H7 (cell line): ENCODE data around the gene MAK. TPM values are rescaled to one million over a fixed set of nuclear protein-coding genes. Genes with fewer than 3 reads are reported as not detected.
"Not testable (repeated sequence)": the region's sequence is repeated elsewhere in the genome, so short reads cannot be mapped to it uniquely, and the experiment has no call there.

Experiments
- DNase-seq: peaks from one replicate; pipeline ENCODE4 v3.0.0; 2012
- H3K27me3 ChIP-seq: 2 replicates; pipeline ENCODE4 v1.6.0; 2011; ENCODE audit warnings: mild to moderate bottlenecking, low read length; ENCODE audit not compliant: control insufficient read depth, insufficient read depth
- H3K36me3 ChIP-seq: replicated peaks from 2 replicates; pipeline ENCODE4 v1.5.1; 2011; ENCODE audit warnings: low read length; ENCODE audit not compliant: control insufficient read depth, insufficient read depth
- H3K4me3 ChIP-seq: 2 replicates; pipeline ENCODE4 v1.5.1; 2011; ENCODE audit warnings: low read depth, mild to moderate bottlenecking, control low read depth, low read length, moderate library complexity; ENCODE audit not compliant: insufficient read depth
- total RNA-seq: library from RNA; depleted of rRNA; stranded (reverse); fragments of >200 nt; shearing (Covaris generic); gene quantifications from 2 replicates; pipeline ENCODE4 v1.2.3, GENCODE V29; 2014; rRNA removed

MAK gene
- total RNA-seq, 1 experiment from 2014 or later, result 0.07 TPM

DNA sequence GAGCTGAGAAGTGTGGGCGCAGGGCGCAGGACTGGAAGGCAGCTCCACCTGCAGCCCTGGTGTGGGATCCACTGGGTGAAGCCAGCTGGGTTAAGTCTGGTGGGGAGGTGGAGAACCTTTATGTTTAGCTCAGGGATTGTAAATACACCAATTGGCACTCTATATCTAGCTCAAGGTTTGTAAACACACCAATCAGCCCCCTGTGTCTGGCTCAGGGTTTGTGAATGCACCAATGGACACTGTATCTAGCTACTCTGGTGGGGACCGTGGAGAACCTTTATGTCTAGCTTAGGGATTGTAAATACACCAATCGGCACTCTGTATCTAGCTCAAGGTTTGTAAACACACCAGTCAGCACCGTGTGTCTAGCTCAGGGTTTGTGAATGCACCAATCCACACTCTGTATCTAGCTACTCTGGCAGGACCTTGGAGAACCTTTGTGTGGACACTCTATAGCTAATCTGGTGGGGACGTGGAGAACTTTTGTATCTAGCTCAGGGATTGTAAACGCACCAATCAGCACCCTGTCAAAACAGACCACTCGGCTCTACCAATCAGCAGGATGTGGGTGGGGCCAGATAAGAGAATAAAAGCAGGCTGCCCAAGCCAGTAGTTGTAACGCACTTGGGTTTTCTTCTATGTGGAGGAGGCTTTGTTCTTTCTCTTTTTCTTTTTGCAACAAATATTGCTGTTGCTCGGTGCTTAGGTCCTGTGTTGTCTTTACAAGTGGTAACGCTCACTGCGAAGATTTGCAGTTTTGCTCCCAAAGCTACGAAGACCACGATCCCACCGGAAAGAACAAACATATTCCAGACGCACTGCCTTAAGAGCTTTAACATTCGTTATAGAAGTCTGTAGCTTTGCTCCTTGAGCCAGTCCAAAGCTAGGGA lies 117.1 kb downstream of the MAK start:
- not testable (repeated sequence) for H3K4me3 ChIP-seq, H3K27me3 ChIP-seq, H3K36me3 ChIP-seq, DNase-seq

DNA sequence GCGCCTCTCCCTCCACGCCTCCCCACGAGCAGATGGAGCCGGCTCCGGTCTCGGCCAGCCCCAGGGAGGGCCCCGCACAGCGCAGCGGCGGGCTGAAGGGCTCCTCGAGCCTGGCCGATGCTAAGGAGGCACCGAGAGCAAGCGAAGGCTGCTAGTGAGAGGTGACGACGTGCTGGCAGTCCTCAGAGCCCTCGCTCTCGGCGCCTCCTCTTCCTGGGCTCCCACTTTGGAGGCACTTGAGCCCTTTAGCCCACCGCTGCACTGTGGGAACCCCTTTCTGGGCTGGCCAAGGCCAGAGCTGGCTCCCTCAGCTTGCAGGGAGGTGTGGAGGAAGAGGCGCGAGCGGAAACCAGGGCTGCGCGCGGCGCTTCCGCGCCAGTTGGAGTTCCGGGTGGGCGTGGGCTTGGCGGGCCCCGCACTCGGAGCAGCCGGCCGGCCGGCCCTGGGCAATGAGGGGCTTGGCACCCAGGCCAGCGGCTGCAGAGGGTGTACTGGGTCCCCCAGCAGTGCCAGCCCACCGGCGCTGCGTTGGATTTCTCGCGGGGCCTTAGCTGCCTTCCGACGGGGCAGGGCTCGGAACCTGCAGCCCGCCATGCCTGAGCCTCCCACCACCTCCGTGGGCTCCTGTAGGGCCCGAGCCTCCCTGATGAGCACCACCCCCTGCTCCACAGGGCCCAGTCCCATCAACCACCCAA lies 117.9 kb downstream of the MAK start:
- peak; percentile 20 for DNase-seq
- Histone ChIP-seq H3K4me3 (no peak overlapping the region), H3K27me3 (no peaks in the 10 kb centered on the region), H3K36me3 (peaks cover 3% of the 10 kb centered on the region)

DNA sequence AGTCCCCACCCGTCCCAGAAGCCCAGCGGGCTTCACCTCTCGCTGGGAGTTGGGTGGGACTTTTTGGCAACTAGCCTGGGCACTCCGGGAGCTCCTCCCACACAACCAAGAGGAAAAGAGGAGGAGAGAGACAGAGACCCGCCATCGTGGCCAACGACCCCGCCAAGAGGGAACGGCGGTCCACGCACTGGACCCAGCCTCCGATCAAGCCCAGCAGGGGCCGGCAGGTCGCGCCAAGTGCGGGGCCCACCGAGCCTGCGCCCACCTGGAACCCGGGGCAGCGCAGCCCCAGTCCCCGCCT lies 118.4 kb downstream of the MAK start:
- Histone ChIP-seq H3K4me3 (no peak overlapping the region), H3K36me3 (peaks cover 2% of the 10 kb centered on the region; the same call in 1 of the 2 replicates), H3K27me3 (no peaks in the 10 kb centered on the region)
- DNase-seq, result no peak

DNA sequence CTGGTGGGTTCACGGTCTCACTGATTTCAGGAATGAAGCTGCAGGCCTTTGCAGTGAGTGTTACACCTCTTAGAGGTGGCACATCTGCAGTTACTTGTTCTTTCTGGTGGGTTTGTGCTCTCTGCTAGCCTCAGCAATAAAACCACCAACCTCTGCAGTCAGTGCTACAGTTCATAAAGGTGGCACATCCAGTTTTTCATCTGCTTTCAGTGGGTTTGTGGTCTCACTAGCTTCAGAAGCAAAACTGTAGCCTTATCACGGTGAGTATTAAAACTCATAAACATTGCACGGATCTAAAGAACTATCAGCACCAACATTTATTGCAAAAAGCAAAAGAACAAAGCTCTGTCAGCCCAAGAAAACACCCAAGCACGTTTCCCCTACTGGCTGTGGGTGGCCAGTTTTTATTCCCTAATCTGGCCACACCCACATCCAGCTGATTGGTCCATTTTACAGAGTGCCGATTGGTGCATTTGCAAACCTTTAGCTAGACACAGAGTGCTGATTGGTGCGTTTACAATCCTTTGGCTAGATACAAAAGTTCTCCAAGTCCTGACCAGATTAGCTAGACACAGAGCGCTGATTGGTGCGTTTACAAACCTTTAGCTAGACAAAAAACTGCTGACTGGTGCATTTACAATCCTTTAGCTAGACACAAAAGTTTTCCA lies 118.9 kb downstream of the MAK start:
- H3K27me3 ChIP-seq, result no peaks in the 10 kb centered on the region
- H3K4me3 ChIP-seq, result no peak overlapping the region
- no peaks in the 10 kb centered on the region; the same call in 1 of the 2 replicates for H3K36me3 ChIP-seq
- no peak for DNase-seq

DNA sequence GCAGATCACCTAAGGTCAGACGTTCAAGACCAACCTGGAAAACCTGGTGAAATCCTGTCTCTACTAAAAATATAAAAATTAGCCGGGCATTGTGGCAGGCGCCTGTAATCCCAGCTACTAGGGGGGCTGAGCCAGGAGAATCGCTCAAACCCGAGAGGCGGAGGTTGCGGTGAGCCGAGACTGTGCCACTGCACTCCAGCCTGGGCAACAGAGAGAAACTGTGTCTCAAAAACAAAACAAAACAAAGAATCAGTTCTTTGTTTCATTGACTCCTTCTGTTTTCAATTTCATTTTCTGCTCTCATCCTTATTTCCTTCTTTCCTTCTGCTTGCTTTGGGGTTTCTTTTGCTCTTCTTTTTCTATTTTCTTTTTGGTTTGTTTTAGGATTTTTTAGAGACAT lies 124.4 kb downstream of the MAK start:
- H3K27me3 ChIP-seq, result no peaks in the 10 kb centered on the region
- no peak for DNase-seq
- H3K4me3 ChIP-seq, result no peak overlapping the region
- H3K36me3 ChIP-seq, result no peaks in the 10 kb centered on the region; the same call in none of the 2 replicates

Other genes with a start within 250 kb of the MAK start
- gene C6orf52, start 143.9 kb downstream of the MAK start, total RNA-seq, result 0.26 and 4.6 TPM in 2 replicates
- gene PAK1IP1, start 143.6 kb downstream of the MAK start, total RNA-seq, result 39.9 and 44.8 TPM in 2 replicates
- 129 and 153 TPM in 2 replicates for gene TMEM14C, start 115.5 kb downstream of the MAK start, total RNA-seq
- 90.6 and 120 TPM in 2 replicates for gene TMEM14B, start 90.7 kb downstream of the MAK start, total RNA-seq
- not detected in 2 replicates for gene GCM2, start 43.5 kb upstream of the MAK start, total RNA-seq
- gene SYCP2L, start 48.5 kb upstream of the MAK start, total RNA-seq, result 0.38 and 0.63 TPM in 2 replicates
- 1.0 and 2.6 TPM in 2 replicates for gene ELOVL2, start 205.8 kb upstream of the MAK start, total RNA-seq